Thyroid gland (tissue), 4 donors: Measurements from ENCODE around the gene VWCE. TPM values are rescaled to one million over a fixed set of nuclear protein-coding genes. Genes with fewer than 3 reads are reported as not detected.

Source experiments
- DNase-seq, 2 donors: peaks; one replicate each; pipeline ENCODE4 v3.0.0-alpha.2; 2019
- H3K27ac ChIP-seq, 3 donors: fragments of 200-600 bp; sonication (generic); 1 replicate in 2 of 3; 2 replicates in 1 of 3; pipeline ENCODE4 v1.5.1; 2016 to 2019; ENCODE audit warnings: mild to moderate bottlenecking in 1 of 3, moderate library complexity in 1 of 3
- H3K27me3 ChIP-seq: fragments of 200-600 bp; sonication (generic); one replicate; pipeline ENCODE4 v1.5.1; 2019
- H3K36me3 ChIP-seq, 2 donors: fragments of 200-600 bp; sonication (generic); one replicate each; pipeline ENCODE4 v1.5.1; 2016 to 2019
- H3K4me1 ChIP-seq, 2 donors: fragments of 200-600 bp; sonication (generic); one replicate each; pipeline ENCODE4 v1.5.1; 2017 to 2019
- H3K4me3 ChIP-seq, 3 donors: fragments of 200-600 bp; sonication (generic); replicated peaks in 1 of 3; 1 replicate in 2 of 3; 2 replicates in 1 of 3; pipeline ENCODE4 v1.5.1; 2016; ENCODE audit warnings: mild to moderate bottlenecking in 1 of 3
- H3K9me3 ChIP-seq: fragments of 200-600 bp; sonication (generic); one replicate; pipeline ENCODE4 v1.5.1; 2017
- CTCF ChIP-seq, 6 experiments: fragments of 200-600 bp in 3 of 6; fragments of 450-650 bp in 3 of 6; sonication (generic) in 3 of 6; IDR thresholded peaks; one replicate each; pipeline ENCODE4 v1.5.1; 2016 to 2019; ENCODE audit warnings: antibody characterized with exemption in 6 of 6, mild to moderate bottlenecking in 2 of 6, inconsistent platforms in 1 of 6, moderate library complexity in 1 of 6
- POLR2A ChIP-seq, 2 donors: fragments of 450-650 bp; IDR thresholded peaks; one replicate each; pipeline ENCODE4 v1.6.1; 2017; ENCODE audit warnings: antibody characterized with exemption in 2 of 2, mild to moderate bottlenecking in 2 of 2, moderate library complexity in 1 of 2
- WGBS, 2 donors: methylation state at CpG; one replicate each; pipeline ENCODE4 v1.1.5; 2017; 5-methylcytosine and 5-hydroxymethylcytosine counted together
- intact Hi-C: fragments of 100-400 bp; cut with DNase I; formaldehyde crosslinking; loops from one replicate; pipeline ENCODE4 v1.15.1; 2023
- total RNA-seq, 4 donors: library from RNA; depleted of rRNA; stranded (reverse); fragments of >200 nt; gene quantifications; one replicate each; pipeline ENCODE4 v1.2.3, GENCODE V29; 2016

Gene VWCE
- total RNA-seq, 4 donors from 2014 or later = 0.54 to 2.5 (median 1.0) TPM

GRCh38 chr11:61273178-61274078 lies 21.7 kb downstream of the VWCE start:
- Histone ChIP-seq H3K36me3 (no peaks in the 10 kb centered on the region), H3K27me3 (no peaks in the 10 kb centered on the region), H3K9me3 (no peaks in the 10 kb centered on the region), H3K4me3 (no peak overlapping the region), H3K27ac (peak overlapping the region; percentile 1 to 65 (median 40)), H3K4me1 (peaks cover 18 to 33% of the 10 kb centered on the region in 2 donors)
- peak; percentile 97 for DNase-seq
- intact Hi-C loops = no loop called here
- no peak for TF ChIP-seq POLR2A (IDR thresholded peaks at IDR 0.05)
- TF ChIP-seq CTCF (IDR thresholded peaks at IDR 0.05) = no peak
- WGBS, 2 donors = 37 to 40% methylated on average over 15 to 16 of the region's 16 CpGs

- Histone ChIP-seq H3K4me1 (peaks cover 18 to 33% of the 10 kb centered on the region in 2 donors), H3K36me3 (no peaks in the 10 kb centered on the region), H3K4me3 (no peak overlapping the region), H3K27ac (peak overlapping the region in 1 of 3 donors; percentile 65), H3K9me3 (no peaks in the 10 kb centered on the region), H3K27me3 (no peaks in the 10 kb centered on the region)
- WGBS, 2 donors = 69 to 75% methylated on average over 3 of the region's 3 CpGs
- TF ChIP-seq POLR2A (IDR thresholded peaks at IDR 0.05) = no peak
- no peak for TF ChIP-seq CTCF (IDR thresholded peaks at IDR 0.05)
- intact Hi-C loops = no loop called here
- DNase-seq = no peak
Observed at GRCh38 chr11:61272731-61273130, 22.4 kb downstream of the VWCE start.

GRCh38 chr11:61270354-61271076 lies 24.6 kb downstream of the VWCE start:
- 91% methylated on average over 7 of the region's 7 CpGs for WGBS, 2 donors
- Histone ChIP-seq H3K4me3 (no peak overlapping the region), H3K4me1 (peaks cover 13 to 28% of the 10 kb centered on the region in 2 donors), H3K27ac (no peak overlapping the region), H3K36me3 (no peaks in the 10 kb centered on the region), H3K9me3 (no peaks in the 10 kb centered on the region), H3K27me3 (no peaks in the 10 kb centered on the region)
- intact Hi-C loops = no loop called here
- DNase-seq = no peak
- TF ChIP-seq POLR2A (IDR thresholded peaks at IDR 0.05) (no peak), CTCF (IDR thresholded peaks at IDR 0.05) (no peak)

- intact Hi-C loops = no loop called here
- no peak overlapping the region for H3K27ac ChIP-seq
- no peaks in the 10 kb centered on the region for H3K9me3 ChIP-seq
- peaks cover 4 to 11% of the 10 kb centered on the region in 2 donors for H3K4me1 ChIP-seq
- TF ChIP-seq POLR2A (IDR thresholded peaks at IDR 0.05) (no peak), CTCF (IDR thresholded peaks at IDR 0.05) (no peak)
- 90 to 94% methylated on average over 8 to 12 of the region's 15 CpGs for WGBS, 2 donors
- no peaks in the 10 kb centered on the region for H3K36me3 ChIP-seq
- no peak overlapping the region for H3K4me3 ChIP-seq
- DNase-seq = no peak
- no peaks in the 10 kb centered on the region for H3K27me3 ChIP-seq
Observed at GRCh38 chr11:61268588-61269250, 26.4 kb downstream of the VWCE start.
